Ishikawa (cell line): ENCODE data around the gene RCOR1.

ENCODE experiments used
- CEBPB ChIP-seq: IDR thresholded peaks from 2 replicates; pipeline ENCODE4 v1.6.1; 2012
- CREB1 ChIP-seq: IDR thresholded peaks from 2 replicates; pipeline ENCODE4 v1.6.1; 2012; ENCODE audit warnings: low read depth
- EGR1 ChIP-seq: IDR thresholded peaks from 2 replicates; pipeline ENCODE4 v1.6.1; 2012
- EP300 ChIP-seq: IDR thresholded peaks from 2 replicates; pipeline ENCODE4 v1.6.1; 2012; ENCODE audit warnings: borderline replicate concordance
- MAX ChIP-seq: IDR thresholded peaks from 2 replicates; pipeline ENCODE4 v1.6.1; 2012
- NFIC ChIP-seq: IDR thresholded peaks from 2 replicates; pipeline ENCODE4 v1.6.1; 2012
- RAD21 ChIP-seq: IDR thresholded peaks from 2 replicates; pipeline ENCODE4 v1.6.1; 2012; ENCODE audit warnings: low read depth
- REST ChIP-seq: IDR thresholded peaks from 2 replicates; pipeline ENCODE4 v1.6.1; 2012; ENCODE audit warnings: low read depth, mild to moderate bottlenecking
- TCF12 ChIP-seq: IDR thresholded peaks from 2 replicates; pipeline ENCODE4 v1.6.1; 2012; ENCODE audit warnings: low read depth
- YY1 ChIP-seq: IDR thresholded peaks from 2 replicates; pipeline ENCODE4 v1.6.1; 2012; ENCODE audit warnings: low read depth

- TF ChIP-seq EP300 (no peak), EGR1 (no peak), CREB1 (no peak), TCF12 (no peak), REST (no peak), MAX (no peak), RAD21 (no peak), CEBPB (no peak), NFIC (no peak), YY1 (no peak)
Measured at GRCh38 chr14:102708494-102708893, 116.0 kb downstream of the RCOR1 start.
